ENCODE results near the gene ANKRD34A.

The ANKRD34A gene

DNA sequence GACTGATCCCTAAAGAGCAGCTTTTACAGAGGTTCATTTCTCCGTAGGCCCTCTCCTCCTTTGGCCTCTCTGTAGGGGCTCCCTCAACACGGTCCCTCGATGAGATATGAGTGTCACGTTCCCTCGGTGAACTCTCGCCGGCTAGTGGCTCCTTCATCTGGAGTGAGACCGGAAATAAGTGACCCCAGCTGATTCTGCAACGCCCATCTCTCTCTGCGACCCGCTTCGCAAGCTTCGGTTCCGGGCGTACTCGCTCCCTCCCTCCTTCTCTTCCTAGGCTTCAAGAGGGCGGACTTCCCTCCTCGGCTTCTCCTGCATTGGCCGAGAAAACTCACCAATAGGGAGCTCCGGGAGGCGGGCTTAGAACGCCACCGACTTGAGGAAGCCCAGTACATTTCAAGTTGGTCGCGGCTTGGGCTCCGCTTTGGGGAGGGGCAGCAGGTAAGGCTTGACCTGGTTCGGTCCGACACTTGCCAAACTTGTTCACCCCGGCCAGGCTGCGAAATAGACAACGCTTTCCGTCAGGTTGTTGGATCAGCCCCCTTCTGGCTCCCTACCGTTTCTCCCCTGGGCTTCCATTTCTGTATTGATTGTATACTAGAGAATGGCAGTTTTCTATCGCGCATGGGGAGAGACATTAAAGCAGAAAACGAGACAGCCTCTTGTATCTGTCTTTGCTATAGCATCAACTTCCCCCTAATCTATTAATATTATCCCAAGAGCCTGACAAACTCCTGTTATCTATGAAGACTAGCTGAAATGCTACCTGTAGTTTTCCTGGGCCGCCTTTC is at the start of gene ANKRD34A, which contains the start of gene POLR3GL:
Gene ANKRD34A (minus strand): TSS at position 248 of the 791 bp plus-strand sequence. CDS start 2,816 bp downstream, outside the sequence.
Gene POLR3GL (plus strand): TSS at position 363 of the 791 bp plus-strand sequence. CDS start 10,176 bp downstream, outside the sequence.
- Histone ChIP-seq H3K27ac (peak within 1 kb of the TSS; percentile 92), H3K4me1 (peaks cover 8% of the 10 kb centered on the region), H3K4me3 (ENCODE audit: low read depth, low read length) (peak within 1 kb of the TSS; percentile 48), H3K4me2 (ENCODE audit: low read length) (peak within 1 kb of the TSS; percentile 78), H2AFZ (peak within 1 kb of the TSS; percentile 67), H3K79me2 (peaks cover 7% of the 10 kb centered on the region), H3K9me3 (ENCODE audit: control insufficient read depth, low read length) (no peaks in the 10 kb centered on the region), H3K27me3 (ENCODE audit: control insufficient read depth, insufficient read depth, low read length) (no peaks in the 10 kb centered on the region), H3K9ac (no peak within 1 kb of the TSS), H3K36me3 (ENCODE audit: control insufficient read depth, insufficient read depth, low read length) (no peaks in the 10 kb centered on the region)
- no peak for TF ChIP-seq CTCF (IDR thresholded peaks at IDR 0.05)

- no peak overlapping the region for H2AFZ ChIP-seq
- H3K27ac ChIP-seq, result no peak overlapping the region
- no peaks in the 10 kb centered on the region for H3K9me3 ChIP-seq (ENCODE audit: control insufficient read depth, low read length)
- H3K4me1 ChIP-seq, result no peaks in the 10 kb centered on the region
- H3K4me3 ChIP-seq (ENCODE audit: low read depth, low read length), result no peak overlapping the region
- no peak overlapping the region for H3K4me2 ChIP-seq (ENCODE audit: low read length)
- no peak for TF ChIP-seq CTCF (IDR thresholded peaks at IDR 0.05)
- H3K27me3 ChIP-seq (ENCODE audit: control insufficient read depth, insufficient read depth, low read length), result no peaks in the 10 kb centered on the region
- no peaks in the 10 kb centered on the region for H3K36me3 ChIP-seq (ENCODE audit: control insufficient read depth, insufficient read depth, low read length)
- H3K79me2 ChIP-seq, result no peaks in the 10 kb centered on the region
- H3K9ac ChIP-seq, result no peak overlapping the region
Measured at GRCh38 chr1:146013559-146013922, 49.2 kb upstream of the ANKRD34A start.

- Histone ChIP-seq H3K9ac (no peak overlapping the region), H3K4me1 (no peaks in the 10 kb centered on the region), H3K4me3 (ENCODE audit: low read depth, low read length) (no peak overlapping the region), H3K27me3 (ENCODE audit: control insufficient read depth, insufficient read depth, low read length) (no peaks in the 10 kb centered on the region), H2AFZ (no peak overlapping the region), H3K36me3 (ENCODE audit: control insufficient read depth, insufficient read depth, low read length) (no peaks in the 10 kb centered on the region), H3K79me2 (peaks cover under 1% of the 10 kb centered on the region), H3K9me3 (ENCODE audit: control insufficient read depth, low read length) (no peaks in the 10 kb centered on the region), H3K4me2 (ENCODE audit: low read length) (no peak overlapping the region), H3K27ac (no peak overlapping the region)
- TF ChIP-seq CTCF (IDR thresholded peaks at IDR 0.05), result peak; percentile 62
Measured at GRCh38 chr1:146012703-146013558, 48.6 kb upstream of the ANKRD34A start.

DNA sequence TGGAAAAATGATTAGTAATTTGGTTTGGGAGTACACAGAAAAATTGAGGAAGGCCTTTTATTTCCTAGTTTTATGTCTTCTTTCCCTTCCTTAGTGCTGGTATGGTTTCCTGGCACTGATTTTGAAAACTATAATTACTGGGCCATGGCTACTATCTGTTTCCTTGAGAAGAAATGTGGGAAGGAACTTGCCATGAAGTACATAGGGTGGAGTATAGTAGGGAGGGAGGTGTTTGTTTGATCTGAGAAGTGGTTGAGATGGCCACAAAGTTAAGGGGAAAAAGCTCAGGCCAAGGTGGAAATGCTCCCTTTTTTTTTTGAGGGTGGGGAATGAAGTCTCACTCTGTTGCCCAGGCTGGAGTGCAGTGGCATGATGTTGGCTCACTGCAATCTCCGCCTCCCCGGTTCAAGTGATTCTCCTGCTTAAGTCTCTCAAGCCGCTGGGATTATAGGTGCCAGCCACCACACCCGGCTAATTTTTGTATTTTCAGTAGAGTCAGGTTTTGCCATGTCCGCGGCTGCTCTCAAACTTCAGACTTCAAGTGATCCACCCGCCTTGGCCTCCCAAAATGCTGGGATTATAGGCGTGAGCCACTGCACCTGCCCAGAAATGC is 45.9 kb upstream of the ANKRD34A start:
- H3K4me3 ChIP-seq (ENCODE audit: low read depth, low read length), result no peak overlapping the region
- H3K4me2 ChIP-seq (ENCODE audit: low read length), result no peak overlapping the region
- TF ChIP-seq CTCF (IDR thresholded peaks at IDR 0.05), result no peak
- peak overlapping the region; percentile 36 for H3K27ac ChIP-seq
- H3K27me3 ChIP-seq (ENCODE audit: control insufficient read depth, insufficient read depth, low read length), result no peaks in the 10 kb centered on the region
- H3K9me3 ChIP-seq (ENCODE audit: control insufficient read depth, low read length), result no peaks in the 10 kb centered on the region
- H2AFZ ChIP-seq, result no peak overlapping the region
- no peaks in the 10 kb centered on the region for H3K36me3 ChIP-seq (ENCODE audit: control insufficient read depth, insufficient read depth, low read length)
- H3K9ac ChIP-seq, result no peak overlapping the region
- H3K79me2 ChIP-seq, result peaks cover 3% of the 10 kb centered on the region
- H3K4me1 ChIP-seq, result no peaks in the 10 kb centered on the region
